Fibroblast of peridontal ligament (primary cell): Measurements from ENCODE around the gene GNB1L.

ENCODE experiments used
- DNase-seq: peaks from one replicate; pipeline ENCODE4 v3.0.0-alpha.2; 2010; ENCODE audit errors: extremely low read depth

GNB1L gene

GRCh38 chr22:19863571-19863970 is 8.9 kb upstream of the GNB1L start:
- DNase-seq = no peak

GRCh38 chr22:19862619-19863246 is 8.1 kb upstream of the GNB1L start:
- DNase-seq = no peak

DNA sequence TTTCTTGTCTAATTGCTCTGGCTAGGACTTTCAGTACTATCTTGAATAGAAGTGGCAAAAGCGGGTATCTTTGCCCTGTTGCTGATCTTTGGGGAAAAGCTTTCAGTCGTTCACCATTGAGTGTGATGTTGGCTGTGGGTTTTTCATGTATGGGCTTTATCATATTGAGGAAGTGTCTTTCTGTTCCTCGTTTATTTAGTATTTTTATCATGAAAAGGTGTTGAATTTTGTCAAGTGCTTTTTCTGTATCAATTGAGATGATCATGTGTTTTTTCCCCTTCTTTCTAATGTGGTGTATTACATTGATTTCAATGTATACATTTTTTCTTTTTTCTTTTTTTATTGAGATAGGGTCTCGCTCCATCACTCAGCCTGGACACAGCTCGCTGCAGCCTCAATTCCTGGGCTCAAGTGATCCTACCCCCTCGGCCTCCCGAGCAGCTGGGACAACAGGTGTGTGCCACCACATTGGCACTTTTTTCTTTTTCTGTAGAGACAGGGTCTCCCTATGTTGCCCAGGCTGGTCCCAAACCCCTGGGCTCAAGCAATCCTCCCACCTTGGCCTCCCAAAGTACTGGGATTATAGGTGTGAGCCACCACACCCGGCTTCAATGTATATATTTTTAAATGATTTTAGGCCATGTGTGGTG is 5.3 kb upstream of the GNB1L start:
- DNase-seq = no peak

- no peak for DNase-seq
These were observed 2.7 kb upstream of the GNB1L start for GRCh38 chr22:19857382-19857781.

GRCh38 chr22:19855504-19856409 is 1.1 kb upstream of the GNB1L start:
- peak; percentile 16 for DNase-seq

GRCh38 chr22:19853879-19854777 is 546 bp downstream of the GNB1L start:
- peak; percentile 6 for DNase-seq

DNA sequence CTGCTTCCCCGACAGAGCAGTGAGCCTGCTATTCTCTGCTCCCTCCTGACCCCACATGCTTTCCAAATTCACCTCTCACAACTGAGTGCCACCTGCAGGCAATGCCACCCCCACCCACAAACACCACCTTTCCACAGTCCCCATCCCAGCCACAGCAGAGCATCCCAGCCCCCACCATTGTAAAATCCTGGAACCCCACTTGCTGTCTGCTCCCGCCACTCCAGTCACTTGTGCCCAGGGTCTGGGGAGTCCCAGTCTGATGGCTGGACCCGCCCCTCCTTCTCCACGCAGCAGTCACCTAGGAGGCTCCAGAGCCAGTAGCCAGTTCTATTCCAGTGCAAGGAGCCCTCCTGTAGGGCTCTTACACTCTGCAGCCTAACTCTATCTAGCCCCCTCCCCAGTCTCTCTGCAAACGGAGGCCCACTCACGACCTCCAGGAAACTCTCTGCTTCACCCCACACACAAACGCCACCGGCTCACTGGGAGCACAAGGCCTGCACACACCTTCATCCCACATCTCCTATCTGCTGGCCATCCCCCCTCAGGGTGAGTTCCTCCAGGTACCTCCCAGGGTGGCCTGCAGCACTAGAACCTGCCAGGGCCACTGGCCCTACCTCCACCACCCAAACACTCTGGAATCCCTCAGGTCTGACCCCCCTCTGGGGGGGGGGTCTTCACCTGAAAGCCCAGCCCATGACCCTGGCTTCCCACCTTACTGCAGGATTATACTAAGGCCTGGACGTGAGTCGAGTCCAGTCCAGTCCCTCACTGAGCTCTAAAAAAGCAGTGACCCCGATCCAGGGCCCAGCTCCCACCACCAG is 1.4 kb downstream of the GNB1L start:
- no peak for DNase-seq

- DNase-seq = no peak
These were observed 2.4 kb downstream of the GNB1L start for GRCh38 chr22:19852177-19852781.

GRCh38 chr22:19851291-19852176 is 3.1 kb downstream of the GNB1L start:
- no peak for DNase-seq

DNA sequence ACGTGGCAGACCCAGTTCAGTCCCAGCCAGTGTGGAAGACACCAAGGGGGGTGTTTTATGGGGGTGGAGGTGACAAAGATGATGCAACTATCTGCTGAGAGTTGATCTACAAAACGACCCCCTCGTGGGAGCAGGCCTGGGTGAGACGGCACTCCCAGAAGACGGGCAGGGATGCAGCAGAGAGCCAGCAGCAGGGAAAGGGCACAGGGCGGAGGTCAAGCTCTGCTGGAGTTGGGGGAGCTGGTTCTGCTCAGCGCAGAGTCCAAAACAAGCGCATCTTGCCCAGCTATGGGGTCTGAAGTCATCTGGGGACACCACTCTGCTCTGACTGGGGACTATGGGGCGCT is 3.9 kb downstream of the GNB1L start:
- no peak for DNase-seq

- no peak for DNase-seq
These were observed 4.6 kb downstream of the GNB1L start for GRCh38 chr22:19849835-19850762.

GRCh38 chr22:19848298-19849224 is 6.1 kb downstream of the GNB1L start:
- DNase-seq = no peak

DNA sequence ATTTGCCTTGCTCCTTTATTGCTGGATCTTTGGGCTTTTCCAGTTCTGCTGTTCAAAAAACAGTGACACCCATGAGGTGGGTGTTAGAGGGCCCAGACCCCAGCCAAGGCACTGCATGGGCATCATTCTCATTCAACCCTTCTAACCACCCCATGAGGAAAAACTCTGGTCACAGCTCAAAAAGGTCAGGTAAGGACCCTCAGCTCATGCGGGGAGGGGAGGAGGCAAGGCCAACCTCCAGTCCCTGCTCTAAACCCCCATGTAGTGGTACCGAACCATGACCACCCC is 7.4 kb downstream of the GNB1L start:
- no peak for DNase-seq

DNA sequence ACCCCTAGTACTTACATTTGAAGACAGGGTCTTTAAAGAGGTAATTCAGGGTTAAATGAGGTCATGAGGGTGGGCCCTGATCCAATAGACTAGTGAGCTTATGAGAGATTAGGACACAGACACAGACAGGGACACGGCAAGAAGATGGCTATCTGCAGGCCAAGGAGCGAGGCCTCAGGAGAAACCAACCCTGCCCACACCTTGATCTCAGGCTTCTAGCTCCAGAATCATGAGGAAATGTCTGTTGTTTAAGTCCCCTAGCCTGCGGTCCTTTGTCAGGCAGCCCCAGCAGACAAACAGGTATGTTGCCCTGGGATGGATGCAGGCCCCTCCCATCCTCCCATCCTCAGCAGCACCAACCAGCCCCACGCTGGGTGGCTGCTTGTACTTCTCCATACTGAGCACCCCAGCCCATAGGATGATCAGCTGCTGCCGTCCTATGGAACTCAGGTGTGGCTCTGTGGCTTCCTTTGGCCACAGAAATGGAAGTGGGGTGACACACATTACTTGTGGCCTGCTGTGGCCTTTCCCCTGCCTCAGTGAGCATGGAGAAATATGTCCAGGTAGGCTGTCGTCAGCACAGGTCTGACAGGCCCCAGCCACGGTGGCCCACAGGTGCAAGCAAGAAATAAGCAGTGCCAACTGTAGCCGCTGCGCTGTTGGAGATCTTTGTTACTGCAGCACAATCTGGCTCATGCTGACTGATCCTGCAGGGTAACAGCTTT is 7.9 kb downstream of the GNB1L start:
- no peak for DNase-seq

DNA sequence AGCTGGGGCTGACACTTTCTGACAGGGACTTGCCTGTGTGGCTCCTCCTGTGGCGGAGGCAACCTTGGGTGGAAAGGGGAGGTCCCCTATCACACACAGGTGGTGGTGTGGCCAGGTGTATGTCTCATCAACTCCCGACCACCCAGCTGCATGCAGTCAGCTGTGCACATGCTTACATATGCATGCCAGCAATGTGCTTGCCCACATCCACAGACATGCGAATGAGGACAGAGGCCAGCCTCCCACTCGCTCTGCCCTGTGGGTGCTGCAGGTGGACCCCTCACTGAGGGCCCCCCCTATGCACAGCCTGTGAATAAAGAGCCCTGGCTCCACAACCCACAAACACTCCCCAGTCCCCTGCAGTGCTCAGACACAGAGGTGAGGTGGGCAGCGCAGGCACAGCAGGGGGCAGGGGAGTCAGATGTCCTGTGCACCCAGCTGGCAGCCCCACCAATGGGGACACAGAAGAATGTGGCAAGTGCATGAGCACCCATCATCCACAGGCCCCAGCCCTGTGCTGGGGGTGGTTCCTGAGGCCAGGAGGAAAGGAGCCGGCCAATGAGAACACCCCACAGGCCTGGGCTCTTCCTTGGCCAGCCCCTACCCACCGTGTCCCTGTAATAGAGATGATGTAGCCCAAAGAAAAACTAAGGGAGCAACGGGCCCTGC is 9.5 kb downstream of the GNB1L start:
- DNase-seq = no peak

DNA sequence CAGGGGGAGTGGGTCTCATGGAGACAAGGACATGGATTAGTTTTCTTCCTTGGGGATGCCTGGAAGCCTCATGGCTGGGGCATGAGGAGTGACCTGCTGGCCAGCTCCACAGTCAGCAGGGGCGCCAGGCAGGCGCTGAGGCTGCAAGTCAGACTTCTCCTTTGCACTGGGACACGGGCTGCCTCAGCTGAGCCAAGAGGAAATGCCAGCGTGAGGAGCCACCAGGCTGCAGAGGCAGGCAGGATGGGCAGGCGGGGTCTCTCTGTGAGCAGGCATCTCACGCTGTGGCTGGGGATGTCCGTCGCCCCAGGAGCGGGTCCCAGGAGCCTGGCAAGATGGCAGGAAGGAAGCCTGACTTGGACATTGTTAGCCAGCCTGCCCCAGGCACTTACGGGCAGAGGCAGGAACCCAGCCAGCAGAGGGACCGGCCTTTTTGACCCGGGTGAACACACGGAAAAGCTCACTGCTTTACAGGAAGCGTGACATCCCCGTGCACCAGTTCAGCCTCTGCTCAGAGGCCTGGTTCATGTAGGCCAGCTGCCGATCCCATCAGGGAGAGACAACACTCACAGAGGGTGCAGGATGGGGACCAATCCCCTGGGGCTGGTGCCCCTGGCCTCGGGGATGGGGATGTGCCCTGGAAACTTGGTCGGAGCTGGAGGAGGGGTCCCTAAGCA is 10.2 kb downstream of the GNB1L start:
- DNase-seq = peak; percentile 40
